Stomach (tissue), 4 donors: ENCODE results near the gene ENO2.

Source experiments
- CTCF ChIP-seq, 7 experiments: fragments of 450-650 bp in 4 of 7; fragments of 200-600 bp in 3 of 7; sonication (generic) in 3 of 7; IDR thresholded peaks; one replicate each; pipeline ENCODE4 v1.5.1; 2016 to 2019; ENCODE audit warnings: antibody characterized with exemption in 7 of 7, control low read depth in 2 of 7, mild to moderate bottlenecking in 1 of 7
- POLR2A ChIP-seq, 4 donors: fragments of 450-650 bp; IDR thresholded peaks; one replicate each; pipeline ENCODE4 v1.6.1; 2016; ENCODE audit warnings: antibody characterized with exemption in 4 of 4, control low read depth in 2 of 4, mild to moderate bottlenecking in 1 of 4, moderate library complexity in 1 of 4

DNA sequence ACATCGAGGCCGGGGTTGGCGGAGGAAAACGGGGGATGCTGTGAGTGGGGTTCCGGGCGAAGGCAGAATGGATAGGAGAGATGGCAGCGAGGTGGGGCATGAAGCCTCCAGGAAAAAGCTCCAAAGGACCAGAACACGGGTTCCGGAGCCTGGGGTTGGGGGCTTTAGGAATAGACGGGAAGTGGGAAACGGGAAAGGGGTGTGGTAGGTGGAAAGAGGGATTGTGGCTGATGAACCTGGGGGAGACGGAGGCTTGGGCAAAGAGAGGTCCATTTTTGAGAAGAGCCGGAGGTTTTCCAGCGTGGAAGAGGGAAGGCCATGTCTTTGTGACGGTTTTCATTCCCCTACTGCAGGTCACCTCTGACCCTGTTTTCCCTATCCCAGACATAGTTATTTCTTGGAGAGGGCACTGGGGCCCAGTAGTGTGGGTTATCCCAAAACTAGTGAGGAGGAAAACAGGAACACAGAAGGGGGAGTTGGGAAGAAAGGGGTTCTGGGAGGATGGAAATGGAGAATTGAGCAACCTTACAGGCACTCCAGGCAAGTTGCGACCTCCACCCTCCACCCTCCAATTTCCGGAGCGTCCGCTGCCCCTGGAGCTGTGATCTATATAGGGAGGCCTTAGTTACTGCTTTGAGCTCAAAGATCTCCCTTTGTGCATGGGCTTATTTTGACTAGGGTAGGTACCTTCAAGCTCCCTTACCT, 14.5 kb downstream of the ENO2 start:
- TF ChIP-seq CTCF (IDR thresholded peaks at IDR 0.05) (no peak), POLR2A (IDR thresholded peaks at IDR 0.05) (no peak)
